ENCODE measurements around the gene ZNF496. TPM values are rescaled to one million over a fixed set of nuclear protein-coding genes. Genes with fewer than 3 reads are reported as not detected.

The ZNF496 gene
- total RNA-seq, 2 experiments from 2014 or later = 15.8 to 19.9 TPM

DNA sequence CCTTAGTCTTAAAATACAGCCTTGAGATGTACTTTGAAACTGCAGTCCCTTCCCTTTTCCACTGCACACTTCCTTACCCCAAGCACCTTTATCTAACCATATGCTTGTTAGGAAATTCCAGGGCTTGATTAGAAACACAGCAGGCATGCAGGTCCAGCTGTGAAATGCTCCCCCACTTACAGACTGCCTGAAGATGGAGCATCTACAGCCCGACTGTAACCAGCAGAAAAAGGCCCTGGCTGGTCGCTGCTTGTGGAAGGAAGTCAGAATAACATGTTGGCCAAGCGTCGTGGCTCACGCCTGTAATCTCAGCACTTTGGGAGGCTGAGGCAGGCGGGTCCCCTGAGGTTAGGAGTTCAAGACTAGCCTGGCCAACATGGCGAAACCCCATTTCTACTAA, 38.6 kb downstream of the ZNF496 start:
- H3K36me3 ChIP-seq (ENCODE audit: insufficient read depth, low read length) = no peaks in the 10 kb centered on the region
- no peak for DNase-seq
- H3K4me3 Mint-ChIP-seq = no peak overlapping the region
- no peaks in the 10 kb centered on the region for H3K4me1 ChIP-seq (ENCODE audit: insufficient read depth, low read length)
- TF ChIP-seq, protein P1, sequence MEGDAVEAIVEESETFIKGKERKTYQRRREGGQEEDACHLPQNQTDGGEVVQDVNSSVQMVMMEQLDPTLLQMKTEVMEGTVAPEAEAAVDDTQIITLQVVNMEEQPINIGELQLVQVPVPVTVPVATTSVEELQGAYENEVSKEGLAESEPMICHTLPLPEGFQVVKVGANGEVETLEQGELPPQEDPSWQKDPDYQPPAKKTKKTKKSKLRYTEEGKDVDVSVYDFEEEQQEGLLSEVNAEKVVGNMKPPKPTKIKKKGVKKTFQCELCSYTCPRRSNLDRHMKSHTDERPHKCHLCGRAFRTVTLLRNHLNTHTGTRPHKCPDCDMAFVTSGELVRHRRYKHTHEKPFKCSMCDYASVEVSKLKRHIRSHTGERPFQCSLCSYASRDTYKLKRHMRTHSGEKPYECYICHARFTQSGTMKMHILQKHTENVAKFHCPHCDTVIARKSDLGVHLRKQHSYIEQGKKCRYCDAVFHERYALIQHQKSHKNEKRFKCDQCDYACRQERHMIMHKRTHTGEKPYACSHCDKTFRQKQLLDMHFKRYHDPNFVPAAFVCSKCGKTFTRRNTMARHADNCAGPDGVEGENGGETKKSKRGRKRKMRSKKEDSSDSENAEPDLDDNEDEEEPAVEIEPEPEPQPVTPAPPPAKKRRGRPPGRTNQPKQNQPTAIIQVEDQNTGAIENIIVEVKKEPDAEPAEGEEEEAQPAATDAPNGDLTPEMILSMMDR (IDR thresholded peaks at IDR 0.05) = no peak
- intact Hi-C loops (cut with DNase I, micrococcal nuclease) = no loop called here
- H3K27ac ChIP-seq (ENCODE audit: low read depth in 1 of 2, low read length in 2 of 2) = no peak overlapping the region
- POLR2A ChIA-PET = no interaction called here
- H3K27ac Mint-ChIP-seq = no peak overlapping the region
- H3K27me3 ChIP-seq (ENCODE audit: control insufficient read depth in 1 of 2, insufficient read depth in 2 of 2, low read length in 2 of 2) = no peaks in the 10 kb centered on the region
- CTCF ChIA-PET = no interaction called here
- no peak for ATAC-seq (ENCODE audit: poor library complexity)
- H3K9me3 Mint-ChIP-seq = peaks cover 3% of the 10 kb centered on the region
- H3K27me3 Mint-ChIP-seq = no peaks in the 10 kb centered on the region
- peaks cover 0 to 5% of the 10 kb centered on the region in 2 experiments for H3K9me3 ChIP-seq (ENCODE audit: control insufficient read depth in 1 of 2, insufficient read depth in 1 of 2, low read length in 2 of 2)
- no peaks in the 10 kb centered on the region for H3K4me1 Mint-ChIP-seq (ENCODE audit: low read depth)
- H3K4me3 ChIP-seq (ENCODE audit: low read length) = no peak overlapping the region
- H3K36me3 Mint-ChIP-seq (ENCODE audit: low read depth) = no peaks in the 10 kb centered on the region

DNA sequence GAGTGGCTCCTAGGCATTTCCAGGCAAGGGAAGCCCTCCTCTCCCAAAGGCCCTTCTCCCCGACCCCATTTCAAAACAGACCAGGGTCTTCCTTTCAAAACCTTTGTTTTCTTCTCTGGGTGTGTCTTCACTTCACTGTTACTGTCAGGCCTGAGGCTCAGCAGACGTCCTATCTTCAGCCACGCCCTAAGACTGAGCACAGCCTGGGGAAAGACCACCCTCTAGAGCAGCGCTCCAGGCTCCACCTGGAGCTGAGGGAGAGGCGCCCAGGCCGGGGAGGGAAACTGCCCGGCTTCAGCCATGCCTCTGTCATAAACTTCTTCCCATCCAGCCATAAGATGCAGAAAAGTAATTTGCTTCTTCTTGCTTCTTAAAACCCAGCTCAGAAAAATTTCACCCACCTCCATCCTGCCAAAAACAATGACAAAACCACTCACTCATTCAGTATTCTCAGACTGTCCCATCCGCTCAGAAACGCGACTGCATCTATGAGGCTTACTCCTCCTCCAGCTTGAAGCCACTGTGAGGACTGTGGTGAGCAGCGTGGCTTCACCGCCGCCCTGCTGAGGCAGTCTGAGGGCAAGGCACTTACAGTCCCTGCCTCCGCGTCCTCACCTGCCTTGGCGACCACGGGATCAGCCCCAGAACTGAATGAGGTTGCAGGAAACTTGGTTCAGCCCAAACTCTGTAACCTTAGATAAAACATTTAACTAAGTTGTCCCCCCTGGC, 39.7 kb downstream of the ZNF496 start:
- POLR2A ChIA-PET = no interaction called here

DNA sequence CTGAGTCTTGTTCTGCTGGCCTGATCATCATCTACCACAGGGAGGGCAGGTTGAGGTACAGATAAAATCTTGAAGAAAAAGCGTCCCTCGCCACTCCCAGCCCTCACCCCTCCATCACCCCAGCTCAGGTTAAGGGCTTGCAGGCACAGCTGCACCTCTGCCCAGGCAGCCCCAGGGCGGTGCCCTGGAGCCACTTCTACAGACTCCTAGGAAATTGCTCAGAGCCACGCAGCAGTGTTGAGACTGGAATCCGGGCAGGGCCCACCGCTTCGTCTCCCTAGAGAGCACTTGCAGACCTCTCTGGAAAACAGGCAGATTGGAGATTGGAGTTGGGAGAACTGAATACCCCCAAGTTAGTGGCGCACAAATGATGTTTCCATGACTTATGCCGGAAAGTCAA, 40.5 kb downstream of the ZNF496 start:
- H3K4me1 ChIP-seq (ENCODE audit: insufficient read depth, low read length) = no peaks in the 10 kb centered on the region
- intact Hi-C loops (cut with DNase I, micrococcal nuclease) = no loop called here
- POLR2A ChIA-PET = no interaction called here
- no peaks in the 10 kb centered on the region for H3K27me3 ChIP-seq (ENCODE audit: control insufficient read depth in 1 of 2, insufficient read depth in 2 of 2, low read length in 2 of 2)
- Mint-ChIP-seq H3K4me1 (ENCODE audit: low read depth) (no peaks in the 10 kb centered on the region), H3K27ac (no peak overlapping the region), H3K27me3 (no peaks in the 10 kb centered on the region), H3K36me3 (ENCODE audit: low read depth) (no peaks in the 10 kb centered on the region), H3K4me3 (no peak overlapping the region), H3K9me3 (peaks cover 3% of the 10 kb centered on the region)
- H3K36me3 ChIP-seq (ENCODE audit: insufficient read depth, low read length) = no peaks in the 10 kb centered on the region
- DNase-seq = no peak
- no peak overlapping the region for H3K4me3 ChIP-seq (ENCODE audit: low read length)
- ATAC-seq (ENCODE audit: poor library complexity) = no peak
- no peak overlapping the region for H3K27ac ChIP-seq (ENCODE audit: low read depth in 1 of 2, low read length in 2 of 2)
- CTCF ChIA-PET = no interaction called here
- TF ChIP-seq, protein P1 (IDR thresholded peaks at IDR 0.05) = no peak
- H3K9me3 ChIP-seq (ENCODE audit: control insufficient read depth in 1 of 2, insufficient read depth in 1 of 2, low read length in 2 of 2) = peaks cover 0 to 22% of the 10 kb centered on the region in 2 experiments

More for the DNA sequence above, 39.7 kb downstream of the ZNF496 start:
- no peaks in the 10 kb centered on the region for H3K36me3 ChIP-seq (ENCODE audit: insufficient read depth, low read length)
- Mint-ChIP-seq H3K36me3 (ENCODE audit: low read depth) (no peaks in the 10 kb centered on the region), H3K4me3 (no peak overlapping the region), H3K4me1 (ENCODE audit: low read depth) (no peaks in the 10 kb centered on the region), H3K9me3 (peaks cover 3% of the 10 kb centered on the region), H3K27me3 (no peaks in the 10 kb centered on the region), H3K27ac (no peak overlapping the region)
- H3K4me3 ChIP-seq (ENCODE audit: low read length) = no peak overlapping the region
- no peak for ATAC-seq (ENCODE audit: poor library complexity)
- DNase-seq = no peak
- H3K27me3 ChIP-seq (ENCODE audit: control insufficient read depth in 1 of 2, insufficient read depth in 2 of 2, low read length in 2 of 2) = no peaks in the 10 kb centered on the region
- H3K4me1 ChIP-seq (ENCODE audit: insufficient read depth, low read length) = no peaks in the 10 kb centered on the region
- CTCF ChIA-PET = no interaction called here
- no peak overlapping the region for H3K27ac ChIP-seq (ENCODE audit: low read depth in 1 of 2, low read length in 2 of 2)
- intact Hi-C loops (cut with DNase I, micrococcal nuclease) = no loop called here
- TF ChIP-seq, protein P1 (IDR thresholded peaks at IDR 0.05) = no peak
- H3K9me3 ChIP-seq (ENCODE audit: control insufficient read depth in 1 of 2, insufficient read depth in 1 of 2, low read length in 2 of 2) = peaks cover 0 to 15% of the 10 kb centered on the region in 2 experiments

All from CD4-positive, alpha-beta T cell (primary cell).